ENCODE measurements around the gene MAGI2. TPM values are rescaled to one million over a fixed set of nuclear protein-coding genes. Genes with fewer than 3 reads are reported as not detected.
A peak's percentile ranks its signal among the peaks of the same experiment; 100 is the strongest.

MAGI2 gene
- total and polyA plus RNA-seq, 8 donors, result 6.1 to 9.2 (median 7.1) TPM

DNA sequence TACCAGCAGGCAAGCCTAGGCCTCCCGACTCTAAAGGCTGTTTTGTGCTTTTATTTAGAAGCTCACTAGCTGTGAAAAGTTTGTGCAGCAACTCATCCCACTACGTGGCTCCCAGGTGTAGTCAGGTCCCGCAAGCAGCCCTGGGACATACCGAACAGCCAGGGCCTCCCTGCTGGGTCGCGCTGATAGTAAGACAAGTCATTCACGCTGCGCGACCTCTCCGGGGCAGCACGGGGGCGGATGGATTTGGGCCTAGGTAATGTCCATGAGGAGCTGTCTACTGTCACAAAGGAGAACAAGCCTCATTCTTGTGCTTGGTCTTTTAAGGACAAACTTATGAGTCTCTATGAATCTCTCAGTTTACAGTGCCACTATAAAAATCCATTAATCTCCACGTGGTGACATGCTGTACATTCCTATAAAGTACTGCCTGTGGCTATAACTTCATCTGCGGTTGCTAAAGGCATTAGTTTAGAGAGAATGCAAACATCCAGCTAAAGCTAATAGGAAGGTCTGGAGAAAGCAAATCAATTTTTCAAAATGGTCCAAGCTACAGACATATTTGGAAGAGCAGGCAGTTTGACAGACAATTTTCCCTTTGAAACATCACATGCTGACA lies 1108.1 kb downstream of the MAGI2 start:
- Histone ChIP-seq H3K27me3 (no peaks in the 10 kb centered on the region), H3K4me3 (no peak overlapping the region), H3K4me1 (no peaks in the 10 kb centered on the region), H3K36me3 (no peaks in the 10 kb centered on the region), H3K9me3 (no peaks in the 10 kb centered on the region), H3K27ac (no peak overlapping the region)
- intact Hi-C loops (cut with DNase I), result no loop called here
- TF ChIP-seq, protein P1, sequence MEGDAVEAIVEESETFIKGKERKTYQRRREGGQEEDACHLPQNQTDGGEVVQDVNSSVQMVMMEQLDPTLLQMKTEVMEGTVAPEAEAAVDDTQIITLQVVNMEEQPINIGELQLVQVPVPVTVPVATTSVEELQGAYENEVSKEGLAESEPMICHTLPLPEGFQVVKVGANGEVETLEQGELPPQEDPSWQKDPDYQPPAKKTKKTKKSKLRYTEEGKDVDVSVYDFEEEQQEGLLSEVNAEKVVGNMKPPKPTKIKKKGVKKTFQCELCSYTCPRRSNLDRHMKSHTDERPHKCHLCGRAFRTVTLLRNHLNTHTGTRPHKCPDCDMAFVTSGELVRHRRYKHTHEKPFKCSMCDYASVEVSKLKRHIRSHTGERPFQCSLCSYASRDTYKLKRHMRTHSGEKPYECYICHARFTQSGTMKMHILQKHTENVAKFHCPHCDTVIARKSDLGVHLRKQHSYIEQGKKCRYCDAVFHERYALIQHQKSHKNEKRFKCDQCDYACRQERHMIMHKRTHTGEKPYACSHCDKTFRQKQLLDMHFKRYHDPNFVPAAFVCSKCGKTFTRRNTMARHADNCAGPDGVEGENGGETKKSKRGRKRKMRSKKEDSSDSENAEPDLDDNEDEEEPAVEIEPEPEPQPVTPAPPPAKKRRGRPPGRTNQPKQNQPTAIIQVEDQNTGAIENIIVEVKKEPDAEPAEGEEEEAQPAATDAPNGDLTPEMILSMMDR (IDR thresholded peaks at IDR 0.05), result no peak
- DNase-seq, result peak in 1 of 4 donors; percentile 63
- no peak for ATAC-seq

DNA sequence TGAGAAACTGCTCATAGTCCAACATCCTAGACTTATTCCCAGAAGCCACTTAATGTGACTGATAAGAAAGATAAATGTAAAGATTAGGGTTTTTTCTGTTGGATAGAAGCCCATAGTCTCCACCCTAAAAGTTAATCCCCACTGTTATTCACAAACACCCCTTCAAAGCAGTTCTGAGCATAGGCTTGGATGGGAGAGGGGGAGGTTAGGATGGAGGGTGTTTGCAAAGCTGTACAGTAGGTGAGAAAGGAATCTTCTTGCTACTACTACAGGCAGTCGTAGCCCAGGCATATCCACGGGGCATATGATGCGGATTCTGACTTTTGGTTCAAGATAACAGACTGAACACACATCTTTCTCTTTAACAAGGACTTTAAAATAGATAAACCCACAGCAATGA lies 1119.0 kb downstream of the MAGI2 start:
- intact Hi-C loops (cut with DNase I), result no loop called here
- Histone ChIP-seq H3K4me3 (no peak overlapping the region), H3K9me3 (no peaks in the 10 kb centered on the region), H3K27me3 (no peaks in the 10 kb centered on the region), H3K27ac (no peak overlapping the region), H3K4me1 (no peaks in the 10 kb centered on the region), H3K36me3 (no peaks in the 10 kb centered on the region)
- ATAC-seq, result peak; percentile 20
- TF ChIP-seq, protein P1 (IDR thresholded peaks at IDR 0.05), result no peak
- DNase-seq, result no peak

DNA sequence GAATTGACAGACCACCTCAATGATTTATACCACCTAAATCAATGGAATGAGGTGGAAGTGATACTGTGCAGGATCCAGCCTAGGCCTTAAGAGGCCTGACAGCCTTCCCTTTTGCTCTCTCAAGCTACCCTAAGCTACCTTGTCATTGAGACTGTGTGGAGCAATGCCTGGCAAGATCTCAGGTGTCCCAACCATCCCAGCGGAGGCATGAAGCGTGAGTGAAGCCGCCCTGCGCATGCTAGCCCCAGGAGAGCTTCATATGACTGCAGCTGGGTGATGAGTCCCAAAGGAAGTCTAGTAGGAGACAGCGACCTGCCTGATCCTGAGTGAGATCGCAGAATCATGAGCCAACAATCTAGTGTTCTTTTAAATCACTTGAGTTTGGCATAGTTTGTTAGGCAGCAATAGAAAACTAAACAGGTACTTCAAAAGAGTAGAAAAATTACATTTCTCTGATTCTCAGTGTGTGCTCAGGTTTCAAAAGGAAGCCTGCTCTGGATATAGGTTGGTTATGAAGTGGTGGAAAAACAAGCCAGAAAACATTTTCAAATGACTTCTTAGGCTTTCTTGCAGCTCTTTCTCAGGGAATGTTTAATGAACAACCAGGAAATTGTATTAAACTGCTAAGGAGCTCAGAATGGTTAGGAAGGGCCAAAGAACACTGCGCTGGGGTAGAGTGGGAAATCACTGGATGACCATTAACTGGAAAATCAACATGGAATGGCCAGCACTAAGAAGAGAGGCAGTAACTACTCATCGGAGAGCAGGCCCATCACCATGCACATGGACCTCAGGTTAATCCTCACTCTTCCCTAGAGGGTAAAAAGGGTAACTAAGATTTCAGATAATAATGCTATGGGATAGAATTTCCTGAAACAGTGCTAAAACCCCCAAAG lies 1119.7 kb downstream of the MAGI2 start:
- no peaks in the 10 kb centered on the region for H3K4me1 ChIP-seq
- no peak overlapping the region for H3K4me3 ChIP-seq
- TF ChIP-seq, protein P1 (IDR thresholded peaks at IDR 0.05), result no peak
- no peaks in the 10 kb centered on the region for H3K36me3 ChIP-seq
- H3K27me3 ChIP-seq, result no peaks in the 10 kb centered on the region
- H3K9me3 ChIP-seq, result no peaks in the 10 kb centered on the region
- peak in 1 of 4 donors; percentile 32 for DNase-seq
- peak; percentile 77 for ATAC-seq
- intact Hi-C loops (cut with DNase I), result no loop called here
- H3K27ac ChIP-seq, result no peak overlapping the region

DNA sequence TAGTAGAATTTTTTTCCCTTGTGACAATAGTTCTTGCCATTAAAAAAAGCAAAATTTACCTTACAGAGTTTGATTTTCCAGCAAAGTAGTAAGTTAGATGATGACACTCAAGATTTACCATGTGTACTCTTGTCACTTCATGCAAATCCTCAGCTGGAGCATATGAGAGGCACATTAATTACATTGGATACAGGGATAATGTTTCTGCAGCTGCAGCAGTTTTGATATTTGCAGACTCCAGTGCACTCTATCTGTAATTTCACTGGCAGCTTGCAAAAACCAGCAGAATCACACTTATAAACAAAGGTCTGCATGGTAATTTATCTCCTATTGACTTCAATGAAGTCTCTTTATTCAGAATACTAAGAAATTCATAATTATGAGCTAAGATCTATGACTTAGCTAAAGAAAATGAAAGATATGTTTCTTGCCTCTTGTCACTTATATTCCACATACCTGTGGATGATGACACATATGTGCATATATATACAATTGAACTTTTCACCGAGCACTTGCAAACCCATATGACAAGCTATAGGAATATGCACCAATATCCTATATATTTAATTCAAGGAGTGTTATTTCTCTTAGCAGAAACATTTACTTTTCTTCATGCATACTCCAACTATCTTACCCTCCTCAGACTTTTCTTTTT lies 1124.3 kb downstream of the MAGI2 start:
- intact Hi-C loops (cut with DNase I), result no loop called here
- DNase-seq (peak in 1 of 4 donors; percentile 13), ATAC-seq (no peak)

More for the DNA sequence above, 1124.3 kb downstream of the MAGI2 start:
- Histone ChIP-seq H3K9me3 (no peaks in the 10 kb centered on the region), H3K27me3 (no peaks in the 10 kb centered on the region), H3K27ac (no peak overlapping the region), H3K4me3 (no peak overlapping the region), H3K36me3 (no peaks in the 10 kb centered on the region), H3K4me1 (no peaks in the 10 kb centered on the region)
- TF ChIP-seq, protein P1 (IDR thresholded peaks at IDR 0.05), result no peak

Measured in left lung (tissue), 10 donors.